Measurements from ENCODE around the gene SLC30A3.

SLC30A3 gene

GRCh38 chr2:27264753-27265535, 2.1 kb upstream of the SLC30A3 start:
- DNase-seq (ENCODE audit: insufficient read length), result peak; percentile 69
- no peak for FAIRE-seq

GRCh38 chr2:27264253-27264752, 1.5 kb upstream of the SLC30A3 start:
- TF ChIP-seq POLR2AphosphoS5 (IDR thresholded peaks at IDR 0.05; ENCODE audit: low read depth, low read length), result no peak
- no peak for TF ChIP-seq POLR2A (IDR thresholded peaks at IDR 0.05; ENCODE audit: low read depth, low read length)
- TF ChIP-seq TAF1 (IDR thresholded peaks at IDR 0.05; ENCODE audit: borderline replicate concordance, low read depth, low read length), result no peak
- DNase-seq (ENCODE audit: insufficient read length) (no peak), FAIRE-seq (no peak)

More at GRCh38 chr2:27264753-27265535, 2.1 kb upstream of the SLC30A3 start:
- TF ChIP-seq POLR2A (IDR thresholded peaks at IDR 0.05; ENCODE audit: low read depth, low read length) (no peak), POLR2AphosphoS5 (IDR thresholded peaks at IDR 0.05; ENCODE audit: low read depth, low read length) (no peak), TAF1 (IDR thresholded peaks at IDR 0.05; ENCODE audit: borderline replicate concordance, low read depth, low read length) (no peak)

GRCh38 chr2:27263287-27264252, 723 bp upstream of the SLC30A3 start:
- TF ChIP-seq POLR2A (IDR thresholded peaks at IDR 0.05; ENCODE audit: low read depth, low read length) (no peak), TAF1 (IDR thresholded peaks at IDR 0.05; ENCODE audit: borderline replicate concordance, low read depth, low read length) (no peak), POLR2AphosphoS5 (IDR thresholded peaks at IDR 0.05; ENCODE audit: low read depth, low read length) (no peak)
- DNase-seq (ENCODE audit: insufficient read length), result no peak
- no peak for FAIRE-seq

- DNase-seq (ENCODE audit: insufficient read length), result no peak
- no peak for FAIRE-seq
- TF ChIP-seq POLR2A (IDR thresholded peaks at IDR 0.05; ENCODE audit: low read depth, low read length), result no peak
- TF ChIP-seq TAF1 (IDR thresholded peaks at IDR 0.05; ENCODE audit: borderline replicate concordance, low read depth, low read length), result no peak
- no peak for TF ChIP-seq POLR2AphosphoS5 (IDR thresholded peaks at IDR 0.05; ENCODE audit: low read depth, low read length)
Observed at GRCh38 chr2:27261926-27262298, 935 bp downstream of the SLC30A3 start.

GRCh38 chr2:27261241-27261925, 1.5 kb downstream of the SLC30A3 start:
- FAIRE-seq, result no peak
- no peak for DNase-seq (ENCODE audit: insufficient read length)
- TF ChIP-seq POLR2AphosphoS5 (IDR thresholded peaks at IDR 0.05; ENCODE audit: low read depth, low read length), result no peak
- no peak for TF ChIP-seq POLR2A (IDR thresholded peaks at IDR 0.05; ENCODE audit: low read depth, low read length)

GRCh38 chr2:27258051-27258450, 4.8 kb downstream of the SLC30A3 start:
- DNase-seq (ENCODE audit: insufficient read length) (no peak), FAIRE-seq (no peak)
- no peak for TF ChIP-seq POLR2A (IDR thresholded peaks at IDR 0.05; ENCODE audit: low read depth, low read length)
- TF ChIP-seq POLR2AphosphoS5 (IDR thresholded peaks at IDR 0.05; ENCODE audit: low read depth, low read length), result no peak
- TF ChIP-seq TAF1 (IDR thresholded peaks at IDR 0.05; ENCODE audit: borderline replicate concordance, low read depth, low read length), result no peak

GRCh38 chr2:27256855-27257454, 5.9 kb downstream of the SLC30A3 start:
- no peak for DNase-seq (ENCODE audit: insufficient read length)
- no peak for FAIRE-seq
- no peak for TF ChIP-seq TAF1 (IDR thresholded peaks at IDR 0.05; ENCODE audit: borderline replicate concordance, low read depth, low read length)
- no peak for TF ChIP-seq POLR2A (IDR thresholded peaks at IDR 0.05; ENCODE audit: low read depth, low read length)
- no peak for TF ChIP-seq POLR2AphosphoS5 (IDR thresholded peaks at IDR 0.05; ENCODE audit: low read depth, low read length)

- FAIRE-seq (no peak), DNase-seq (ENCODE audit: insufficient read length) (no peak)
- no peak for TF ChIP-seq POLR2AphosphoS5 (IDR thresholded peaks at IDR 0.05; ENCODE audit: low read depth, low read length)
- TF ChIP-seq POLR2A (IDR thresholded peaks at IDR 0.05; ENCODE audit: low read depth, low read length), result no peak
- no peak for TF ChIP-seq TAF1 (IDR thresholded peaks at IDR 0.05; ENCODE audit: borderline replicate concordance, low read depth, low read length)
Observed at GRCh38 chr2:27255660-27256059, 7.2 kb downstream of the SLC30A3 start.

- DNase-seq (ENCODE audit: insufficient read length), result no peak
- TF ChIP-seq TAF1 (IDR thresholded peaks at IDR 0.05; ENCODE audit: borderline replicate concordance, low read depth, low read length) (no peak), POLR2AphosphoS5 (IDR thresholded peaks at IDR 0.05; ENCODE audit: low read depth, low read length) (no peak), POLR2A (IDR thresholded peaks at IDR 0.05; ENCODE audit: low read depth, low read length) (no peak)
- no peak for FAIRE-seq
Observed at GRCh38 chr2:27255187-27255586, 7.7 kb downstream of the SLC30A3 start.

- DNase-seq (ENCODE audit: insufficient read length) (no peak), FAIRE-seq (no peak)
- TF ChIP-seq POLR2A (IDR thresholded peaks at IDR 0.05; ENCODE audit: low read depth, low read length) (no peak), TAF1 (IDR thresholded peaks at IDR 0.05; ENCODE audit: borderline replicate concordance, low read depth, low read length) (no peak), POLR2AphosphoS5 (IDR thresholded peaks at IDR 0.05; ENCODE audit: low read depth, low read length) (no peak)
Observed at GRCh38 chr2:27251766-27252165, 11.1 kb downstream of the SLC30A3 start.

Measured in GM12892 (cell line).